HG02981 (cell line): ENCODE results near the gene UBB.
A peak's percentile ranks its signal among the peaks of the same experiment; 100 is the strongest.
"Not testable (repeated sequence)": the region's sequence is repeated elsewhere in the genome, so short reads cannot be mapped to it uniquely, and the experiment has no call there.

Source experiments
- ATAC-seq: cut with Tn5 transposase; IDR thresholded peaks from one replicate; pipeline ENCODE4 v1.9.1; 2021; ENCODE audit warnings: mild to moderate bottlenecking, moderate library complexity; ENCODE audit not compliant: unreplicated experiment

Gene UBB

GRCh38 chr17:16374146-16374938 lies 6.5 kb upstream of the UBB start:
- no peak for ATAC-seq

GRCh38 chr17:16377941-16378341 lies 3.0 kb upstream of the UBB start:
- no peak for ATAC-seq

- no peak for ATAC-seq
These were observed 2.1 kb upstream of the UBB start for GRCh38 chr17:16378636-16379282.

- no peak for ATAC-seq
These were observed 1.2 kb upstream of the UBB start for GRCh38 chr17:16379654-16380053.

- ATAC-seq, result no peak
These were observed 567 bp downstream of the UBB start for GRCh38 chr17:16381496-16381820.

- ATAC-seq, result no peak
These were observed 2.3 kb downstream of the UBB start for GRCh38 chr17:16383216-16383615.

GRCh38 chr17:16383772-16384287 lies 2.9 kb downstream of the UBB start:
- no peak for ATAC-seq

GRCh38 chr17:16384557-16384956 lies 3.7 kb downstream of the UBB start:
- no peak for ATAC-seq

GRCh38 chr17:16386126-16386507 lies 5.2 kb downstream of the UBB start:
- not testable (repeated sequence) for ATAC-seq

GRCh38 chr17:16391451-16391850 lies 10.6 kb downstream of the UBB start:
- no peak for ATAC-seq

GRCh38 chr17:16392491-16392890 lies 11.6 kb downstream of the UBB start:
- not testable (repeated sequence) for ATAC-seq

GRCh38 chr17:16395887-16396286 lies 15.0 kb downstream of the UBB start:
- ATAC-seq, result not testable (repeated sequence)

- ATAC-seq, result not testable (repeated sequence)
These were observed 15.8 kb downstream of the UBB start for GRCh38 chr17:16396693-16397092.

GRCh38 chr17:16398270-16399267 lies 17.7 kb downstream of the UBB start:
- peak; percentile 80 for ATAC-seq

- not testable (repeated sequence) for ATAC-seq
These were observed 23.0 kb downstream of the UBB start for GRCh38 chr17:16403847-16404246.

- ATAC-seq, result no peak
These were observed 26.1 kb downstream of the UBB start for GRCh38 chr17:16406742-16407674.

GRCh38 chr17:16407911-16408588 lies 27.2 kb downstream of the UBB start:
- ATAC-seq, result peak; percentile 87

- peak; percentile 33 for ATAC-seq
These were observed 34.4 kb downstream of the UBB start, which contains the start of gene TRPV2 for GRCh38 chr17:16415031-16415924. Gene TRPV2, plus strand, starts transcription at chr17:16415571. Its CDS starts 2,098 bp downstream, at chr17:16417669.
